Loucy (cell line): ENCODE results near the gene GLRX2.

Experiments
- CTCF ChIP-seq: fragments of 200-600 bp; sonication (generic); conservative IDR thresholded peaks from 2 replicates; pipeline ENCODE4 v1.5.1; 2014; ENCODE audit warnings: mild to moderate bottlenecking, antibody characterized with exemption, low read length
- EZH2phosphoT487 ChIP-seq: fragments of 200-600 bp; IDR thresholded peaks from 2 replicates; pipeline ENCODE4 v1.6.1; 2018; ENCODE audit warnings: antibody characterized with exemption, mild to moderate bottlenecking, moderate library complexity, borderline replicate concordance

- TF ChIP-seq CTCF (peak; percentile 60), EZH2phosphoT487 (no peak)
Observed at GRCh38 chr1:193069748-193070385, 35.3 kb downstream of the GLRX2 start.
